ENCODE measurements around the gene SVOPL.
A peak's percentile ranks its signal among the peaks of the same experiment; 100 is the strongest.

The SVOPL gene

DNA sequence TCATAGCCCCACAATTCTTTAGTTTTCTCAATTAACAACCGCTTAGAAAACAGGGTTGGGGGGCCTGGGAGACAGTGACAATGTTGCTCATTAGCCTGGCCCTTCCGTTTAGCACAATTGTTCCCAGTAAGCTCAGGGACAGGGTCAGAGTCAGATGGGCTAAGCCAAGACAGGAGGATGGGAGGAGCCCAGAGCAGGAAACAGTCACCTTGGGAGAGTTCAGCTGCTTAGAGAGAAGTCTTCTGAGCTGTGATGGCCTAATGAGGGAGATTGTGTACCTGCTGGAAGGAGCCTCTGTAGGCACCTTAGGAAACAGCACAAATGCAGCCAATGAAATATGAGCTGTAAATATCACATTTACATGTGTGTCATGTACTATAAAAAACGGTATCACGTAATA, 35.9 kb downstream of the SVOPL start:
- no peak for DNase-seq (ENCODE audit: low read depth, low spot score)

DNA sequence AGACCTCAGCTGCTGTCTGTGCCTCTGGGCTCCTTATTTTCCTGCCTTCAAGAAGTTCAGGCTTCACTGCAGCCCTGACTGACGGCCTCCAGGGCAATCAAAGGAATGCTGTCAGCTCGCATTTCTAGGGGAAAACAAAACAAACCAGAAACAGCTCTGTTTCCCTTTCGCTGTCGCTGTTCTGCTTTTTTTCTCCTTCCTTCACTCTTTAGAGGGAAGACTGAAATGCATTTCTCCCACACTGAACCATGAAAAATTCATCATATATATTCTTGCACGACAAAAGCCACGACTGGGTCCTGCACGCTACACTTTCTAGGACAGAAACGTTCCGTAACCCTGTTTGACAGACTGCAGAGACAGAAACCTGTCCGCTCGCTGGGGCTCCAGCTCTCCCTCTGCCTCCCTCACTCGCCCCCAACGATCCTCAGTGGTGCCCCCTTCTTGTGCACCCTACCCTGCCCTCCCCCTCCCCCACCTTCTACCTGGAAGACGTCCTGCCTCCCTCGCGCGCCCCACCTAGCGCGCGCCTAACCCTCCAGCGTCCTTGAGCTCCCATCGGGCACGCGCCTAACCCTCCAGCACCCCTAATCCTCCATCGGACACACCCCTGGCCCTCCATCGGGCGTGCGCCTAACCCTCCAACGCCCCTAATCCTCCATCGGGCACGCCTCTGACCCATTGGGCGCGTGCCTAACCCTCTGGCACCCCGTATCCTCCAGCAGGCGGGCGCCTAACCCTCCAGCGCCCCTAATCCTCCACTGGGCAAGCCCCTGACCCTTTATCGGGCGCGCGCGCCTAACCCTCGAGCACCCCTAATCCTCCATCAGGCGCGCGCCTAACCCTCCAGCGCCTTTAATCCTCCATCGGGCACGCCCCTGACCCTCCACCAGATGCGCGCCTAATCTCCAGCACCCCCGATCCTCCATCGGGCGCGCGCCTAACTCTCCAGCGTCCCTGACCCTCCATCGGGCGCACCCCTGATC, 37.1 kb downstream of the SVOPL start:
- H3K4me3 ChIP-seq (ENCODE audit: low read length): no peak overlapping the region
- DNase-seq (ENCODE audit: low read depth, low spot score): no peak

More for the DNA sequence above, 35.9 kb downstream of the SVOPL start:
- H3K4me3 ChIP-seq (ENCODE audit: low read length): no peak overlapping the region

- no peak overlapping the region for H3K4me3 ChIP-seq (ENCODE audit: low read length)
- no peak for DNase-seq (ENCODE audit: low read depth, low spot score)
These were observed 38.2 kb downstream of the SVOPL start for GRCh38 chr7:138662991-138663320.

GRCh38 chr7:138662076-138662990, 38.8 kb downstream of the SVOPL start:
- DNase-seq (ENCODE audit: low read depth, low spot score): no peak
- no peak overlapping the region for H3K4me3 ChIP-seq (ENCODE audit: low read length)

DNA sequence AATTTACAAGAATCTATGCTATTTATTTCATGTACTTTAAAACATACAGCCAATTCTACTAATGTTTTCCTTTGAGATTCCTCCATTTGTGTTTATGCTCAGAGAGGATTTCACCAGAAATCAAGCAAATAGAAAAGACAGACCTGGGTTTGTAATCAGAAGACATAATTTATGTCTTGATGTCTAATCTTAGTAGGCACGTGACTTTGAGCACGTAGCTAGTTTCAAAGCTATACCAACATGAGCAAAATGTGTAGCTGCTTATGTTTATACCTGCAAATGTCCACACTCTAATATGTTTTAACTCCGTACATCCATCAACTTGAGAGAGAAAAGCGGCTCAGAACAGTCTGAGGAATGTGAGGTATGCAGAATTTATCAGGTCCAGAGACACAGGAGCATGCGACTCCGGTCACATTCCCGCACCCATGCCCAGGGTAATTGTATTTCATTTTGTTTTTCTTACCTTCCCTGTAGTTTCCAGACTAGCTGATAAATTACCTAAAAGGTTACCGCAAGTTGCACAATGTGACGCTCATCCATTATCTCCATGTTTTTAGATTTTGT, 40.0 kb downstream of the SVOPL start:
- DNase-seq (ENCODE audit: low read depth, low spot score): no peak

DNA sequence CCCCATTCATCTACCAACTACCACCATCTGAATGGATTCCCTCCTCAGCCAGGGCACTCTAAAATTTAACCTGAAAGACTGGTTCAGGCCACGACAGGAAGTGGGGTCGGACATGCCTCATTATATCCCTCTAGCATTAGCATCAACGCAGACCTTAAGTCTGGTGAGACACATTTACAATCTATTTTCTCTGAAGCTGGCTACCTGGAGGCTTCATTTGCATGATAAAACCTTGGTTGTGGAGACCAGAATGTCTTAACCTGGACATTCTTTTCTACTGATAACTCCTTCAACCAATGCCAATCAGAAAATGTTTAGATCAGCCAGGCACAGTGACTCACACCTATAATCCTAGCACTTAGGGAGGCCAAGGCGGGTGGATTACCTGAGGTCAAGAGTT, 42.3 kb downstream of the SVOPL start:
- no peak for DNase-seq (ENCODE audit: low read depth, low spot score)

More for the DNA sequence above, 40.0 kb downstream of the SVOPL start:
- no peak overlapping the region for H3K4me3 ChIP-seq (ENCODE audit: low read length)

DNA sequence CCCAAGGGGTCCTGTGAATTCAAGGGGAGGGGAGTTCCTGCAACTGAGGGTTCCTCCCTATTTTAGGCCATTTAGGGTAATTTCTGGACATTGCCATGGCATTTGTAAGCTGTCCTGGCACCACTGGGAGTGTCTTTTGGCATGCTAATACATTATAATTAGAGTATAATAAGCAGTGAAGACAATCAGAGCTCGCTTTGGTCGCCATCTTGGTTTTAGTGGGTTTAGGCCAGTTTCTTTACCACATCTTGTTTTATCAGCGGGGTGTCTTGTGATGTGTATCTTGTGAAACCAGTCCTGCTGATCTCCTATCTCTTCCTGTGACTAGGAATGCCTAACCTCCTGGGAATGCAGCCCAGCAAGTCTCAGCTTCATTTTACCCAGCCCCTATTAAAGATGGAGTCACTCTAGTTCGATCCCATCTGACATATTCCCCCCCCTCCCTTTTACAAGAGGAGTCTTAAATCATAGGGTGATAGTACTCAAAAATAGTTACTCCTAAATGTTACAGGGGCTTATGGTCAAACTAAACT, 43.2 kb downstream of the SVOPL start:
- DNase-seq (ENCODE audit: low read depth, low spot score): no peak
- no peak overlapping the region for H3K4me3 ChIP-seq (ENCODE audit: low read length)

More for the DNA sequence above, 42.3 kb downstream of the SVOPL start:
- H3K4me3 ChIP-seq (ENCODE audit: low read length): no peak overlapping the region

DNA sequence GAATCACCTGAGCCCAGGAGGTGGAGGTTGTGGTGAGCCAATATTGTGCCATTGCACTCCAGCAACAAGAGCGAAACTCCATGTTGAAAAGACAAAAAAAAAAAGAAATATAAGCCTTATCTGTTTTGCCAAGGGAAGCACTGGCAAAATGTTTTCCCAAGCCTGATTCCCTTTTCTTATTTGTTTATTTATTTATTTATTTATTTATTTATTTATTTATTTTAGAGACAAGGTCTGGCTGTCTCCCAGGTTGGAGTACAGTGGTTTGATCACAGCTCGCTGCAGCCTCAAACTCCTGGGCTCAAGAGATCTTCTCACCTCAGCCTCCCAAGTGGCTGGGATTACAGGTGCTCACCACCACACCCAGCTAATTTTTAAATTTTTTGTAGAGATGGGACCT, 44.2 kb downstream of the SVOPL start:
- no peak overlapping the region for H3K4me3 ChIP-seq (ENCODE audit: low read length)
- DNase-seq (ENCODE audit: low read depth, low spot score): no peak

DNA sequence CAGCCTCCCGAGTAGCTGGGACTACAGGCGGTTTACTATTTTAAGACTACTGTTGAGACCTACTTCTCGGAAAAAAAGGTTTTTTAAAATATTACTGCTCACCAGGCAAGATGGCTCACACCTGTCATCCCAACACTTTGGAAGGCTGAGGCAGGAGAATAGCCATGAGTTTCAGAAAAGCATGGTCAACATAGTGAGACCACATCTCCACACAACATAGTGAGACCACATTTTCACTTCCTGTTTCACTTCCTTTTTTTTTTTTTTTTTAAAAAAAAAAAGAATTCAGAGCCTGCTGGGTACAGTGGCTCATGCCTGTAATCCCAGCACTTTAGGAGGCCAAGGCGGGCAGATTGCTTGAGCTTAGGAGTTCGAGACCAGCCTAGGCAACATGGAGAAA, 46.5 kb downstream of the SVOPL start:
- H3K4me3 ChIP-seq (ENCODE audit: low read length): no peak overlapping the region
- DNase-seq (ENCODE audit: low read depth, low spot score): no peak

- no peak overlapping the region for H3K4me3 ChIP-seq (ENCODE audit: low read length)
- DNase-seq (ENCODE audit: low read depth, low spot score): no peak
These were observed 51.7 kb downstream of the SVOPL start for GRCh38 chr7:138649506-138649905.

- no peak overlapping the region for H3K4me3 ChIP-seq (ENCODE audit: low read length)
- DNase-seq (ENCODE audit: low read depth, low spot score): no peak
These were observed 55.9 kb downstream of the SVOPL start for GRCh38 chr7:138645284-138645683.

DNA sequence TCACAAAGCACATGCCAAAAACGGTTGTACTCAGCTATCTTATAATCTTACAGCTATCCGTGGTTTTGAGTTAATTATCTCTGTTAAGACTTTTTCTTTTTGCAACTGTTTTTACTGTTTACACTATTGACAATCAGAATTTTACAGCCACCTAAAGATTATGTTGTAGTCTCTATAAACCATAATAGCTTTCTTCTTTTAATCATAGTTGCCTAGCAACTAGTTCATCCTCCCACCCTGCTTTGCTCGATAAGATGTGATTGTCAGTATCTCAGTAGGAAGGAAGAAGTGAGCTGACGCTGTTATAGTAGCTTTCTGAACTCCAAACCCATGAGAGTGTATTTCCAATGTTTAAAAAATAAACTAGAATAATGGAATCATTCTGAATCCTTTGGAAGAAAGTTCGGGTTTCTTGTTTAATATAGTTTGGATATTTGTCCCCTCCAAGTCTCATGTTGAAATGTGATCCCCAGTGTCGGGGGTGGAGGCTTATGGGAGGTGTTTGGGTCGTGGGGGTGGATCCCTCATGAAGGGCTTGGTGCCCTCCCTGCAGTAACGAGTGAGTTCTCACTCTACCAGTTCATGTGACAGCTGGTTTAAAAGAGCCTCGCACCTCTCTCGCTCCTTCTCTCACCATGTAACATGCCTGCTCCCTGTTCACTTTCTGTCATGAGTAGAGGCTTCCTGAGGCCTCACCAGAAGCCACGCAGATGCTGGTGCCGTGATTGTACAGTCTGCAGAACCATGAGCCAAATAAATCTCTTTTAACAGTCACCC, 68.1 kb downstream of the SVOPL start:
- peak; percentile 42 for DNase-seq (ENCODE audit: low read depth, low spot score)
- H3K4me3 ChIP-seq (ENCODE audit: low read length): no peak overlapping the region

DNA sequence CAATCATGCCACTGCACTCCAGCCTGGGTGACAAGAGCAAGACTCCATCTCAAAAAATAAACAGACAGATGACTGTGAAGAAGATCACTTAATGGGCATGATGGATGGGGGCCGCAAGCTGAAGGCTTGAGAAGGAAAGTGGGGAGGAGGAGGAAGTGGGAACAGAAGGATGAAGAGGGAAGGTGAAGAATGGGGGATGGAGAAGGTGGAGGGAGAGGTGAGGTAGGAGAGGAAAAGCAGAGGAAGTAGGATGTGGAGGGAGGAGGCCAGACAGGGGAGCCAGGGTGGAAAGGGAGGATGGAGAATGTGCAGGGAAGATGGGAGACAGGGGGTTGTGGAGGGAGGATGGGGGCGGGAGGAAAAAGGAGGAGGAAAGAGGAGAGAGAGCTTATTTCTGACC, 68.8 kb downstream of the SVOPL start:
- H3K4me3 ChIP-seq (ENCODE audit: low read length): no peak overlapping the region

DNA sequence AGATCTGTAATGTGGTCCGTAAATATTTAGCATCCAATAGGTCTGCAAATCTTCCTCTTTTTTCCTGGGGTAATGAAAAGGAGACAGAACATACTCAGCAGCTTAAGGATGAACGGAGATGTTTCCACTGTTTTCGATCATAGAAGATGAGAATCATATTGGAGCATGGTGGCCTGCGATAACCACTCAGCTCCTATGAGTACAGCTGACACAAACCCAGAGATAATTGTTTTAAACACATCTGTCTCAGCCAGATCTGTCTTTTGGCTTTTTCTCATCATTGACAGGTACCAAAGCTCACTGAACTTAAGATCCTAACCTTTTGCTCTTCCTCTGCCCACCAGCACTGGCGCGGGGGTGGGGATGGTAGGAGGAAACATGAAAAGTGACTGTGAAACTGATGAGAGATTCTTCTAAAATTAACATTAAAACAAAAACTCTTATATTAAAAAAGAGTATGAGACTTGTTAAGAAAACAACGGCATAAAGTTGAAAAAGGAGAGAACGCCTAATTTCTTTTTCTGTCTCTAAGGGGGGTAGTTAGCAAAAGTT, 71.0 kb downstream of the SVOPL start:
- no peak for DNase-seq (ENCODE audit: low read depth, low spot score)
- no peak overlapping the region for H3K4me3 ChIP-seq (ENCODE audit: low read length)

More for the DNA sequence above, 68.8 kb downstream of the SVOPL start:
- DNase-seq (ENCODE audit: low read depth, low spot score): no peak

DNA sequence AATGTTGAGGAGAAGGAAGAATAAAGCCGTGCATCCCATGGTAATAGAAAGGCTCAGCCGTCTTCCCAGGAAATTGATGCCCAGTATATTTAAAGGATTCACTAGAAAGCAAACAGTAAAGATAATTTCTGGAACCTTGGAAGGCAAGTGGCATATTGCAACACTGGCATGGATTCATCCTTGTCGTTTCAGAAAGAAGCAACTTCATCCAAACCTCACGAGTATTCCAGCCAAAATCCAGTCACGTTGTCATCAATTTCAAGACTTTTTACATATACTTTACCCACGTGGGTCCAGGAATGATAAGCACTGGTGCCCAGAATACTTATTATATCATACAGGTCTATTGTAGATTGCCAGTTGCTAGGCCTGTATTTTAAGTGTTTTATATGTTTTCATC, 73.8 kb downstream of the SVOPL start:
- no peak overlapping the region for H3K4me3 ChIP-seq (ENCODE audit: low read length)
- DNase-seq (ENCODE audit: low read depth, low spot score): no peak

- H3K4me3 ChIP-seq (ENCODE audit: low read length): no peak overlapping the region
- no peak for DNase-seq (ENCODE audit: low read depth, low spot score)
These were observed 74.3 kb downstream of the SVOPL start for GRCh38 chr7:138626846-138627245.

DNA sequence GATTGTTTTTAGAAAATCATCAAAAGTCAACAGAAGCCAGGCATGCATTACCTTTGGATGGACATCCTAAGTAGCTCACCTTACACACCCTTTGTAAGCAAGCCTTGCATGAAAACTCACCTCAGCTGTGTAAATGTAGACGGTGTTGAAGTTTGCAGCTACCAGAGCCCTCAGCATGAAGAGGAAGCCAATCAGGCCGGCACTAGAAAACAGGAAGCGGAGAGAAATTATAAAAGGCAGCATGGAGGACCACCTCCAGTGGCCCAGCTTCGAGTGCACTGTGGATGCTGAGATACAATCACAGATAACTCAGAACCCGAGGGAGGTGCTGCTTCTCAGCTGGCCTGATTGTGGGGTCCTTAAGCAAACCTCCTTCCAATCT, 75.3 kb downstream of the SVOPL start:
- DNase-seq (ENCODE audit: low read depth, low spot score): peak; percentile 81
- H3K4me3 ChIP-seq (ENCODE audit: low read length): peak overlapping the region; percentile 31

GRCh38 chr7:138625084-138625848, 75.9 kb downstream of the SVOPL start:
- peak; percentile 93 for DNase-seq (ENCODE audit: low read depth, low spot score)
- peak overlapping the region; percentile 31 for H3K4me3 ChIP-seq (ENCODE audit: low read length)

All from Jurkat, Clone E6-1 (cell line).